ENCODE data around the gene SLC39A1. TPM values are rescaled to one million over a fixed set of nuclear protein-coding genes. Genes with fewer than 3 reads are reported as not detected.

Gene SLC39A1
- total and polyA plus RNA-seq, 9 of the 15 experiments (the other 6 are each of a cell fraction or from before 2014, with no cell fraction given): 9.9 to 81.1 (median 62.7) TPM

- TF ChIP-seq PATZ1 (CRISPR knock-in tag; IDR thresholded peaks at IDR 0.05; ENCODE audit: borderline replicate concordance): no peak
- no peak for TF ChIP-seq MITF (IDR thresholded peaks at IDR 0.05)
- TF ChIP-seq GTF2A2 (tag; IDR thresholded peaks at IDR 0.05): no peak
- TF ChIP-seq THAP7 (CRISPR knock-in tag; IDR thresholded peaks at IDR 0.05): no peak
- 0 out of 2 replicates have a peak, but pooled peaks have one; percentile 19 for TF ChIP-seq NCOR1 (IDR thresholded peaks at IDR 0.05)
- TF ChIP-seq SPI1 (IDR thresholded peaks at IDR 0.05; ENCODE audit: borderline replicate concordance, low read depth, low read length): no peak
- peak; percentile 59; the same call in 1 of the 2 replicates for TF ChIP-seq SMAD3 (CRISPR knock-in tag; conservative IDR thresholded peaks at IDR 0.05)
- no peak for TF ChIP-seq ZFP91 (CRISPR knock-in tag; IDR thresholded peaks at IDR 0.05)
- TF ChIP-seq TAF1 (IDR thresholded peaks at IDR 0.05; ENCODE audit: control insufficient read depth, extremely low read depth, insufficient read depth, low read length, severe bottlenecking): peak; percentile 33
- TF ChIP-seq KDM1A (IDR thresholded peaks at IDR 0.05): no peak
- no peak for TF ChIP-seq MTA2 (IDR thresholded peaks at IDR 0.05; ENCODE audit: low read depth)
- TF ChIP-seq NFYB (IDR thresholded peaks at IDR 0.05; ENCODE audit: extremely low read depth, insufficient read length): no peak
- peak; percentile 98 for TF ChIP-seq NR2C1 (IDR thresholded peaks at IDR 0.05)
- TF ChIP-seq NR2C1 (tag; IDR thresholded peaks at IDR 0.05): peak; percentile 99
- TF ChIP-seq RFX7 (CRISPR knock-in tag; IDR thresholded peaks at IDR 0.05): no peak
- no peak for TF ChIP-seq FOS (IDR thresholded peaks at IDR 0.05; ENCODE audit: extremely low read depth, insufficient read length)
- TF ChIP-seq TEAD4 (IDR thresholded peaks at IDR 0.05; ENCODE audit: low read length): no peak
- no peak for TF ChIP-seq TEAD4 (CRISPR knock-in tag; IDR thresholded peaks at IDR 0.05; ENCODE audit: borderline replicate concordance)
- TF ChIP-seq ZNF589 (CRISPR knock-in tag; IDR thresholded peaks at IDR 0.05; ENCODE audit: low read depth): peak; percentile 51; the same call in 1 of the 2 replicates
- TF ChIP-seq MCM2 (IDR thresholded peaks at IDR 0.05; ENCODE audit: low read depth): no peak
- TF ChIP-seq HLTF (IDR thresholded peaks at IDR 0.05): 0 out of 2 replicates have a peak, but pooled peaks have one; percentile 53
- TF ChIP-seq NR2F6 (CRISPR knock-in tag; IDR thresholded peaks at IDR 0.05): no peak
Observed at GRCh38 chr1:153958111-153958960, 5.0 kb downstream of the SLC39A1 start, which contains the start of gene CRTC2 (continued).
